ENCODE data around the gene EIF2S1. TPM values are rescaled to one million over a fixed set of nuclear protein-coding genes. Genes with fewer than 3 reads are reported as not detected.
A peak's percentile ranks its signal among the peaks of the same experiment; 100 is the strongest.

Gene EIF2S1
- total RNA-seq, 6 donors from 2014 or later = 10.3 to 88.2 (median 66.4) TPM

DNA sequence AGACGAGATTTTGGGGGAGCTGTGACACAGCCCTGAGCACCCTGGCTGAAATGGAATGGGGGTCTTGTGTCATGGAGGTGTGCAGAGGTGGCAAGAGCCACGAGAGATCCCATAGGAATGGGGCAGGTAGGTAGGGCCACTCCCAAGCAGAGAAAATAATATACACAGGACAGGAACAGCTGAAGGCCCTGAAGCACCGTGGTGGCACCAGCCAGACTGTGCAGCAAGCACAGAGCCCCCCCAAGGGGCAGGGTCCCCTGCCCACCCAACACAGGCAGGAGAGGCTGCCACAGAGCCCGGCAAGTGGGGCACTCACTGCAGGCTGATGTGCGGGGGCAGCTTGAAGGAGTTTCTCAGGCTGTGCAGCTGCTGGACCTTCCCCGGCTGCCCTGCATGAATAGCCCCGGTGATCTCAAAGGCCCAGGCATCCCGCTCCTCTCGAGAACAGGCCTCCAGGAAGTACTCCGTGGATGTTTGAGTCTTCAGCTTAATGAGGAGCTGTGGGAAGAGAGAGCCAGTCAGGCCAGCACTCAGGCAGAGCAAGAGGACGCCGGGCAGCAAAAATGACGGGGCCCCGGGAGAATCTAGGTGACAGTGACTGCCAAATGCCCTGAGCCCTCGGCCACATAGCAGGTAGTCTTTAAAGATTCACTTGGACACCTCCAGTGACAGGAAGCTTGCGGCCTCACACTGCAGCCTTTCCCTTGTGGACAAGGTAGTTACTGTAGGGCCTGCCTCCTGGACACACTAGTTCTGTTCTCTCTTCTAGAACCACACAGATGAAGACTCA is 35.2 kb downstream of the EIF2S1 start:
- ATAC-seq (ENCODE audit: low FRiP score in 2 of 2) (no peak), DNase-seq (peak in 1 of 2 donors; percentile 32)
- Histone ChIP-seq H3K36me3 (no peaks in the 10 kb centered on the region), H3K27ac (no peak overlapping the region), H3K4me1 (no peaks in the 10 kb centered on the region), H3K4me3 (no peak overlapping the region), H3K27me3 (no peaks in the 10 kb centered on the region), H3K9me3 (no peaks in the 10 kb centered on the region)
- no peak for TF ChIP-seq POLR2A (IDR thresholded peaks at IDR 0.05)
- TF ChIP-seq, protein P1, sequence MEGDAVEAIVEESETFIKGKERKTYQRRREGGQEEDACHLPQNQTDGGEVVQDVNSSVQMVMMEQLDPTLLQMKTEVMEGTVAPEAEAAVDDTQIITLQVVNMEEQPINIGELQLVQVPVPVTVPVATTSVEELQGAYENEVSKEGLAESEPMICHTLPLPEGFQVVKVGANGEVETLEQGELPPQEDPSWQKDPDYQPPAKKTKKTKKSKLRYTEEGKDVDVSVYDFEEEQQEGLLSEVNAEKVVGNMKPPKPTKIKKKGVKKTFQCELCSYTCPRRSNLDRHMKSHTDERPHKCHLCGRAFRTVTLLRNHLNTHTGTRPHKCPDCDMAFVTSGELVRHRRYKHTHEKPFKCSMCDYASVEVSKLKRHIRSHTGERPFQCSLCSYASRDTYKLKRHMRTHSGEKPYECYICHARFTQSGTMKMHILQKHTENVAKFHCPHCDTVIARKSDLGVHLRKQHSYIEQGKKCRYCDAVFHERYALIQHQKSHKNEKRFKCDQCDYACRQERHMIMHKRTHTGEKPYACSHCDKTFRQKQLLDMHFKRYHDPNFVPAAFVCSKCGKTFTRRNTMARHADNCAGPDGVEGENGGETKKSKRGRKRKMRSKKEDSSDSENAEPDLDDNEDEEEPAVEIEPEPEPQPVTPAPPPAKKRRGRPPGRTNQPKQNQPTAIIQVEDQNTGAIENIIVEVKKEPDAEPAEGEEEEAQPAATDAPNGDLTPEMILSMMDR (IDR thresholded peaks at IDR 0.05) = no peak
- no peak for TF ChIP-seq EP300 (IDR thresholded peaks at IDR 0.05)
- TF ChIP-seq POLR2AphosphoS5 (IDR thresholded peaks at IDR 0.05) = no peak
- WGBS, 2 donors = 69 to 74% methylated on average over 13 to 16 of the region's 16 CpGs

DNA sequence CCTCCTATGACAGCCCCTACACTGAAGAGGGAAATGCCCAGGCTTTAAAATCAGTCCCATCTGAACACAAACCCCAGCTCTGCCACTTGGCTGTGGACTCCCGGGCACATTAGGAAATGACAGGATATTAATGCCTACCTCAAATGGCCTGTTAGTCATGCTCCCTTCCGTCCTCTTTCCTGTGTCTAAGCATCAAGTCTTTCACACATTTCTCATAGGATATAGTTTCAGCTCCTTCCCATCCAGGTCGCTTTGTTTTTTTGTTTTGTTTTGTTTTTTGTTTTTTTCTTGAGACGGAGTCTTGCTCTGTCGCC is 35.7 kb downstream of the EIF2S1 start:
- TF ChIP-seq POLR2AphosphoS5 (IDR thresholded peaks at IDR 0.05) (no peak), POLR2A (IDR thresholded peaks at IDR 0.05) (no peak), EP300 (IDR thresholded peaks at IDR 0.05) (no peak)
- TF ChIP-seq, protein P1 (IDR thresholded peaks at IDR 0.05) = no peak
- DNase-seq (no peak), ATAC-seq (ENCODE audit: low FRiP score in 2 of 2) (no peak)
- H3K4me1 ChIP-seq = no peaks in the 10 kb centered on the region
- H3K36me3 ChIP-seq = no peaks in the 10 kb centered on the region
- no peak overlapping the region for H3K4me3 ChIP-seq
- no peaks in the 10 kb centered on the region for H3K27me3 ChIP-seq
- no peak overlapping the region for H3K27ac ChIP-seq
- WGBS, 2 donors = 79 to 80% methylated on average over 5 of the region's 5 CpGs
- H3K9me3 ChIP-seq = no peaks in the 10 kb centered on the region

DNA sequence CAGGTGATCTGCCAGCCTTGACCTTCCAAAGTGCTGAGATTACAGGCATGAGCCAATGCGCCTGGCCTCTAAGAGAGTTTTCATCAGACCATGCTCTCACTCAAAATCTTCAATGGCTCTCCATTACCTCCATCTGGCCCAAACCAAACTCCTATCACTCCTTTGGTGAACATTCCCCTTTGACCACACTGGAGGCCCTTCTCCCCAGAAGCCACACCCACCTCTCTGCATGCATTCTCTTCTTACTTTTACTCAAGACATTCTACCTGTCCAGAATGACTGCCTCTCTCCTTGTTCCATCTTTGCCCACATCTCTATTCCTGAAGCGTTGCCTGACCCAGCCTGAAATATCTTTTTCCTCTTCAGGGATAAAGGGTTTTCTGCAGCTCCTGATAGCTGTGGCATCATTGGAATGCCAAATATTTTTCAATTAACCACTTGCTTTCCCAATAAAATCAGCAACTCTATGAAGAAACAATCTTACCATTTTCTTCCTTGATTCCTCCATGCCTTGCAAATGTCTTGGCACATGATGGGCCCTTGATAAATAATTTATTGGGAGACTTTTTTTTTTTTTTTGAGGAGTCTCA is 36.3 kb downstream of the EIF2S1 start:
- Histone ChIP-seq H3K4me3 (no peak overlapping the region), H3K27ac (no peak overlapping the region), H3K4me1 (no peaks in the 10 kb centered on the region), H3K36me3 (no peaks in the 10 kb centered on the region), H3K27me3 (no peaks in the 10 kb centered on the region), H3K9me3 (no peaks in the 10 kb centered on the region)
- ATAC-seq (ENCODE audit: low FRiP score in 2 of 2) = no peak
- WGBS, 2 donors = 73 to 80% methylated on average over 2 of the region's 2 CpGs
- DNase-seq = no peak
- TF ChIP-seq, protein P1 (IDR thresholded peaks at IDR 0.05) = no peak
- TF ChIP-seq POLR2AphosphoS5 (IDR thresholded peaks at IDR 0.05) = no peak
- no peak for TF ChIP-seq EP300 (IDR thresholded peaks at IDR 0.05)
- TF ChIP-seq POLR2A (IDR thresholded peaks at IDR 0.05) = no peak

DNA sequence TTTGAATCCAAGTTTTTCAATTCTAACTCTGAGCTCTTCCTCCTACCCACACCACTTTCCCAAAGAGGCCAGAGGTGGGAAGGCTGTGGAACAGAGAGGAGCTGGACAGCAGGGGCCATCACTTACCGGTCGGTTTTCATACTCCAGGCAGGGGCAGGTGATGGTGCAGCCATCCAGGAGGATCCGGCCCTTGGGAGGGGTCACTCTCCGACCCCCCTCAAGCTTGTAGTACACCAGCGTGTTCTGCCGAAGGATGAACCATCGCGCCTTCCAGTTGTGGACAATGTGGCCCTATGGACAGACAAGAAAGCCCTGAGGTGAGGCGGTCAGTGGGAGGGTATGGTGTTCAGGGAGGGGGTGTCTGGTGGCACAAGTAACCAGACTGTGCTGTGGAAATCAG is 37.4 kb downstream of the EIF2S1 start:
- Histone ChIP-seq H3K9me3 (no peaks in the 10 kb centered on the region), H3K27ac (no peak overlapping the region), H3K4me1 (no peaks in the 10 kb centered on the region), H3K27me3 (no peaks in the 10 kb centered on the region), H3K4me3 (no peak overlapping the region), H3K36me3 (no peaks in the 10 kb centered on the region)
- TF ChIP-seq EP300 (IDR thresholded peaks at IDR 0.05) = no peak
- 94% methylated on average over 9 of the region's 9 CpGs for WGBS, 2 donors
- no peak for ATAC-seq (ENCODE audit: low FRiP score in 2 of 2)
- no peak for DNase-seq

DNA sequence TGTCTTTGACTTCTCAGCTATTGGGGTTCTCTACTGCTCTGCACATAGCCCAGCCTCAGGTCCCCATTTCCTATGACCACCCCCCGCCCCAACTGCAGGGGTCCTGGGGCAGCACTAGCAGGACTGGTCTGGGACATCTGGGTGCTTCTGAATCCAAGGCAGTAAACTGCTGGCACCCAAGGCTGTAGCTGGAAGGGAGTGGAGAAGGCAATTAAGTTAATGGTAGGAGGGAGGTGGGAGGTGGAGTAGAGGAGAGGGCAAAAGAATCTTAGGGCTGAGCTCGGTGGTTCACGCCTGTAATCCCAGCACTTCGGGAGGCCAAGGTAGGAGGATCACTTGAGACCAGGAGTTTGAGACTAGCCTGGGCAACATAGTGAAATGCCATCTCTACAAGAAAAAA is 40.3 kb downstream of the EIF2S1 start:
- Histone ChIP-seq H3K27ac (no peak overlapping the region), H3K9me3 (no peaks in the 10 kb centered on the region), H3K4me3 (no peak overlapping the region), H3K4me1 (no peaks in the 10 kb centered on the region), H3K27me3 (no peaks in the 10 kb centered on the region), H3K36me3 (no peaks in the 10 kb centered on the region)
- ATAC-seq (ENCODE audit: low FRiP score in 2 of 2) = no peak
- WGBS, 2 donors = 87 to 99% methylated on average over 4 of the region's 4 CpGs
- no peak for DNase-seq
- TF ChIP-seq EP300 (IDR thresholded peaks at IDR 0.05) (no peak), POLR2AphosphoS5 (IDR thresholded peaks at IDR 0.05) (no peak), POLR2A (IDR thresholded peaks at IDR 0.05) (no peak)
- TF ChIP-seq, protein P1 (IDR thresholded peaks at IDR 0.05) = no peak
